ENCODE measurements around the gene PACS2.

GRCh38 chr14:105311838-105312237 lies 2.7 kb upstream of the PACS2 start:
- no peak for TF ChIP-seq CTCF (IDR thresholded peaks at IDR 0.05; ENCODE audit: insufficient read depth, low read length)
- TF ChIP-seq POLR2AphosphoS5 (IDR thresholded peaks at IDR 0.05; ENCODE audit: low read depth): no peak

Measured in HL-60 (cell line).